ENCODE data around the gene MRC2.
"Not testable (repeated sequence)": the region's sequence is repeated elsewhere in the genome, so short reads cannot be mapped to it uniquely, and the experiment has no call there.

Gene MRC2

GRCh38 chr17:62613095-62613494 lies 14.4 kb upstream of the MRC2 start:
- DNase-seq: not testable (repeated sequence)

- DNase-seq: no peak
Observed at GRCh38 chr17:62614142-62614541, 13.3 kb upstream of the MRC2 start.

- no peak for DNase-seq
Observed at GRCh38 chr17:62615503-62615902, 12.0 kb upstream of the MRC2 start.

GRCh38 chr17:62616993-62617893 lies 10.2 kb upstream of the MRC2 start:
- DNase-seq: no peak

- DNase-seq: no peak
Observed at GRCh38 chr17:62617894-62618472, 9.5 kb upstream of the MRC2 start.

- DNase-seq: no peak
Observed at GRCh38 chr17:62618647-62619416, 8.6 kb upstream of the MRC2 start.

- DNase-seq: no peak
Observed at GRCh38 chr17:62619417-62620155, 7.9 kb upstream of the MRC2 start.

GRCh38 chr17:62621223-62621622 lies 6.2 kb upstream of the MRC2 start:
- no peak for DNase-seq

GRCh38 chr17:62625184-62625869 lies 2.1 kb upstream of the MRC2 start:
- DNase-seq: no peak

GRCh38 chr17:62625870-62626200 lies 1.6 kb upstream of the MRC2 start:
- no peak for DNase-seq

GRCh38 chr17:62626719-62627218 lies 701 bp upstream of the MRC2 start:
- DNase-seq: peak; percentile 44 to 50

GRCh38 chr17:62627904-62628633 lies 599 bp downstream of the MRC2 start:
- DNase-seq: peak in 1 of 2 experiments; percentile 37

GRCh38 chr17:62628831-62629555 lies 1.5 kb downstream of the MRC2 start:
- no peak for DNase-seq

GRCh38 chr17:62629556-62630364 lies 2.3 kb downstream of the MRC2 start:
- no peak for DNase-seq

GRCh38 chr17:62630365-62631085 lies 3.1 kb downstream of the MRC2 start:
- no peak for DNase-seq

GRCh38 chr17:62631086-62631935 lies 3.8 kb downstream of the MRC2 start:
- DNase-seq: no peak

GRCh38 chr17:62631936-62632924 lies 4.8 kb downstream of the MRC2 start:
- DNase-seq: no peak
